GM21528 (cell line): ENCODE measurements around the gene TSFM.

Experiments used
- ATAC-seq: cut with Tn5 transposase; IDR thresholded peaks from one replicate; pipeline ENCODE4 v1.9.1; 2021; ENCODE audit warnings: mild to moderate bottlenecking, moderate library complexity; ENCODE audit not compliant: unreplicated experiment, low FRiP score

The TSFM gene

DNA sequence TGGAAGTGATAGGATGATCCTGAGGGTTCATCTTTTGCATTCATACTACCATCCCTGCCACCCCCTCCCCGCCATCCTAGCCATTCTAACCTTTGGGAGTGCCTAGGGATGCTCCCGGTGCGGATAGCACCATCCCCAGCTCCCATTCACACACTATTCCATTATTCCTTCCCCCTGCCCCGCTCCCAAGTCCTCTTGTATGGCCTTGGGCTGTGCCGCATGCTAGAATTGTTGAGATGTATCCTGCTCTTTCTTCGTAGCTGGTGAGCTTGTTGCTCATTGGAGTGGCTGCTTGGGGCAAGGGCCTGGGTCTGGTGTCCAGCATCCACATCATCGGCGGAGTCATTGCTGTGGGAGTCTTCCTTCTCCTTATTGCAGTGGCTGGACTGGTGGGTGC lies 37.1 kb upstream of the TSFM start:
- ATAC-seq = no peak

DNA sequence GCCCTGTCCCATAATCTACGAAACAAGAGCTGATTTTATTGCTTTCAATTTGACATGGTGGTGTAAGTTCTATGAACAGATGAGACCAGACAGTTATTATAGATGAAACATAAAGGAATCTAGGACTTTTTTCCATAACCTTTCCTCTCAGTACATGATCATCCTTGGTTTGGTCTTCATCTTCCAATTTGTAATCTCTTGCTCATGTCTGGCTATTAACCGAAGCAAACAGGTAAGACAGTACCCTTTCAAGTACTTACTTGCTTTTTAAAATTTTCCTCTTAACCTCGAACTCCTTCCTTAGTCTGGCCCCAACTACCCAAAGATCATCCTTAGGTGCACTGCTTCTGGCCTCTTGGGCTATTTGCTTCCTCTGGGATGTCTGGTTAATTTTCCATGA lies 36.6 kb upstream of the TSFM start:
- ATAC-seq = no peak

DNA sequence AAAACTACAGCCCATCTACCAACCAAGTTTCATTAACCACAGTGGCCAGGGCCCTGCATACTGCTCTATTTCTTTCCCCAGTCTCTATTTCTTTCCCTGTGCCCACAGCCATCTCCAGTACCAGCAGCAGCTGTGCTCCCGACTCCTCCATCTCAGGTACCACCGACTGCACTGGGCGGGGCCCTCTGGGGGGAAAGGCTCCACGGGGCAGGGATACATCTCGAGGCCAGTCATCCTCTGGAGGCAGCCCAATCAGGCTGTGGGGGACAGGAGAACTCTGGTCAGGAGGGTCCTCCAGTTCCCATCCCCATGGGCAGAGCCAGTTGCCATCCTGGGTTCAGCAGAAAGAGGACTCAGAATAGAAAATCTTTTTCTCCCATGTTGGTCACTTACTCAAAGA lies 33.5 kb upstream of the TSFM start:
- no peak for ATAC-seq

DNA sequence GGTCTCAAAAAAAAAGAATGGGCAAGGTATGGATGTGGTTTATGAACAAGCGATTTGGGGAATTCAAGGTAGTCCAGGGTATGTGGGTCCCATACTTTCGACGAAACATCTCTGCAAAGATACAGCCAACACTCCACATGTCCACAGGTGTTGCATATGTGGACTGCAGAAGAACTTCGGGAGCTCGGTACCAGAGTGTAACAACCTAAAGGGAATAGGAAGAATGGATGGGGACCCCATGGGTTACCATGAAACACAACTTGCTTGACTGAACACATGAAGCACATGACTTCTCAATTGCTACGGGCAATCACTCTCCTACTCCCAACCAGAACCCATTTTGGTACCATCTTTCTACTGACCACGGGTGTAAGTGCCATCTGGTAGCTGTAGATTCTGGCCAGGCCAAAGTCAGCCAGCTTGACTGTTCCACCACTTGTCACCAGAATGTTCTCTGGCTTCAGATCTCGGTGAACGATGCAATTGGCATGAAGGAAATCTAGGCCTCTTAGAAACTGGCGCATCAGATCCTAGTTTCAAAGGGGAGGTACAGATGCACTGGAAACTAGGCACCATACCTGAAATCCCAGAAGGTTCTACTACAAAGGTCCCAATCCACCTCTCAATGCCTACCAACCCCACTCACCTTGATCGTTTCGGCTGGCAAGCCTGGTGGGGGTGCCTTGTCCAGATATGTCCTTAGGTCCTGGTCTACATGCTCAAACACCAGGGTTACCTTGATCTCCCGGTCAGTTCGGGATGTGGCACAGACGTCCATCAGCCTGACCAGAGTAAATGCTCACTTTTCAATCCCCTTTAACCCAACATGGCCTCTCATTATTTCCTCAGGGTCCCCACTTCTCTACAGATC lies 31.8 kb upstream of the TSFM start:
- ATAC-seq = no peak

DNA sequence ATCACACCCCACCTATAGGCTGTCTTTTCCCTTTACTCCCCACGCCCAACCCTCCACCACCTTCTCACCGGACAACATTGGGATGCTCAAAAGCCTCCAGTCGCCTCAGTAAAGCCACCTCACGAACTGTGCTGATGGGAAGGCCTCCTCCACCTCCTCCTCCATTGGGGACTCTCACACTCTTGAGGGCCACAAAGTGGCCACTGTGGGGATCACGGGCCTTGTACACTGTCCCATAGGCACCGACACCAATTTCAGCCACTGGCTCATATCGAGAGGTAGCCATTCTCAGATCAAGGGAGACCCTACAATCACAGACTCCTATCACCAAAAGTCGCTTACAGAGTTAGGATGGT lies 31.2 kb upstream of the TSFM start:
- no peak for ATAC-seq

DNA sequence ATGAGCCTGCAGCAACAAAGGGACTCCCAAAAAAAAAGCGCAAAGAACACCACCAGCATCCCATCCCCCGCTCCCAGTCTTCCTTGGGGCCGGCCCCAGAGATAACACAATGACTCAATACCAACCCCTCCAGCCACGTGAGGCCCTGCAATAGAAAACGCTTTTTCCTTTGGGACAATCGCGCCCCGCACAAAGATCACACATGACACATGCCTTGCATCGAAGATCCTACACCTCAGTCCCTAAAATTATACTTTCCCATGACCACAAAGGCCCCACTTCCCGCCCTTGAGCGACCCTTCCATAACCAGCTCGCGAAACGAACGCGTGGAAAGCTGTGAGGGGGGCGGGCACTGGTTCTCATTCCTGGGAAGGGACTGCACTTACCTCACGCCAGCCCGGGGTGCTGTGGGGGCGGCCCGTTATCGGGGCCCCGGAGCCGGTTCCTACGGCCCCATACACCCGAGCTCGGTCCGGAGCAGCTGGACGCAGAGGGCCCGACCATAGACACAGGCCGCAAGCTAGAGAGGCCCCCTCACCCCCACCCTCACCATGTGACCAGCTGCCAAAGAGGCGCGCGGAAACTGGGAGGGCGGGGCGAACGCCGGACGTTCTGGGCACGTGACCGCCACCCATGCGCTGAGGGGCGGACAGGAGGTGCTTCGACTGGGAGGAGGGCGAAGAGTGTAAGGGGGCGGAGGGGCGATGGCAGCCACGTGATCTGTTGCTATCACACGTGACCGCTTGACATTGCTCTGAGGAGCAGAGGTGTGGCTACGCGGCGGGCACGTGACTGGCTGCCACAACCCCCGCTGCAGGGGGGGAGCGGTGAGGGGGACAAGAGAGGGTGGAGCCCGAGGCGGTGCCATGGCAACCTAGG lies 30.6 kb upstream of the TSFM start, which contains the start of gene CDK4:
TSS of gene CDK4 (minus strand) at position 523 of the 880 bp plus-strand sequence. CDS start 593 bp downstream, outside the sequence.
- peak; percentile 76 for ATAC-seq

DNA sequence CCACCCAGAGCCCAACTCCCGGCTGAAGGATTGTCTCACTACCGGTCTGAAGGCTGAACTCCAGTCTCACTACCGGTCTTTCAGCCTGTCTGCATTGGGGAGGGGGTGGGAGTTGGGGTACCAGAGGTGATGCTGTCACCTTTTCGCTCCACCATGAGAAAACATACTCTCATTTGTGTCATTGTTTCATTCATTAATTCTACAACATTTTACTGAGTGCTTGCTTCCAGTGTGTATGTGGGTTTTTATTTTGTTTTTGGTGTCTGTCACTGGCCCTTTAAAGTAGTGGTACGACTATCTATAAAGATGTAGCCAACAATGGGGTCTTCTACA lies 30.0 kb upstream of the TSFM start:
- no peak for ATAC-seq

DNA sequence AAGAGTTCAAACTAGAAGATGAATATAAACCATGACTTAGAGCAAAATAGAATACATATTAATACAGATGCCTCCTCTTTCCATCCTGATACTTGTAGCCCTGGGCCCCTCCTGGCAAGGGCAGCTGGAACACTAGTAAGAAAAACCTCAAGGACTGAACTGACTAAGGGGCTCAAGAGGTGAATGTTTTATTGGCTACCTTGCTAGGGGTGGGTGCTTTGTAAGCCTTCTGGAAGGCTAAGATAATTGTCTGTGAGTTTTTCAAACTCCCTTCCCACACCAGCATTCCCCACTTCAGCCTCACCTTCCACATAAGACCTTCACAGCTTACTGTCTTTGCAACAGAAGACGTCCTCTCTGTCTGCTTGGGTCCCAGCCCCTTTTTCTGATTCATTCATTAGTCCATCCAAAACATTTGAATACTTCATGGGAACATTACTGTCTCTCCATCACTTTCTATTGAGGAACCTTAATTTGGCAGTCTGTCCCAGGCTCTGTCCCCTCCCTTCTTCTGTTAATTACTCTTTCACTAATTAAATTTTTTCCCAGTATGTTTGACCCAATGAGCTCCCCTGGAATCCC lies 28.7 kb upstream of the TSFM start:
- no peak for ATAC-seq

DNA sequence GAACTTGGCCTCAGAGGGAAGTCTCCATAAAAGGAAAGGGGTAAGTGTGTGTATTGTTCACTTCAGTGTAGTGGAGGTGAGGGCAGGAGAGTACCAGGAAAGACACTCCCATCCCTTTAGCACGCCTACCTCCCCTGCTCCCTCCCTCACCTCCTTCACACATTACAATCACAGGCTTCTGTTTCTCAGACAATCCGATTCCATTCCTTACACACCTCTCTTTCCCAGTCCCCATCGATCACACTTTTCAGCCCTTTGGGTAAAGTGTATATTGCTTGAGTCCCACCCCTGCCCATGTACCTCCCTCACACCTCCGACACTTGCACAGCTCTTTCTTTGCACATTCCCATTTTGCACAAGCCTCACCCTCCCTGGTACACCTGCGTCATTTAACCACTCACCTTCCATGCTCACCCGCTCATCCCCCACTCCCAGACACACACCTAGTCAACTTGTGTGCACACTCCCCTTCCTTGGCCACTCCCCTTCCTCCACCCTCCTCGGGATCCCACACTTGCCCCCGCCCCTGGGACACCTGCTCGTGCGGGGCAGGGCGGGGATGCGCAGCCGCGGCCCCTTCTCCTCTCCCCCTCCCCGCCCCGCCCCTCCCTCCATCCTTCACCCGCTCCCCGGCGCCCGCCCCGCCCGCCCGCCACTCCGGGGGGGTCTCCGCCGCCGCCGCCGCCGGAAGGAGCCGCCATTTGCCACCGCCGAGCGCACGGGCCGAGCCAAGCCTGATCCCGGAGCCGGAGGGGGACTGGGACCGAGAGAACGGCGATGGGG lies 28.0 kb upstream of the TSFM start, which contains the start of gene MARCHF9:
TSS of gene MARCHF9 (plus strand) at position 693 of the 783 bp plus-strand sequence. CDS start 426 bp downstream, outside the sequence.
- ATAC-seq = peak; percentile 36

DNA sequence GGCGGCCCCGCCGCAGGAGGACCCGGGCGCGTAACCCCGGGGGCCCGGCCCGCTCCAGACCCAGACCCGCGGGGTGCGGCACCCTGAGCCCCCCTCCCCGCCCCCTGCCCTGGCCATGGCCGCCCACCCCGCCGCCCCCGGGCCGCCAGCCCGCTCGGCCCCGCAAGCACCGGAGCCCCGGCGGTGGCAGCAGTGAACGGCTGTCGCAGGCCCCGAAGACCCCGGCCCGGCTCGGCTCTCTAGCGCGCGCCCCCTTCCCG lies 27.5 kb upstream of the TSFM start:
- ATAC-seq = no peak

DNA sequence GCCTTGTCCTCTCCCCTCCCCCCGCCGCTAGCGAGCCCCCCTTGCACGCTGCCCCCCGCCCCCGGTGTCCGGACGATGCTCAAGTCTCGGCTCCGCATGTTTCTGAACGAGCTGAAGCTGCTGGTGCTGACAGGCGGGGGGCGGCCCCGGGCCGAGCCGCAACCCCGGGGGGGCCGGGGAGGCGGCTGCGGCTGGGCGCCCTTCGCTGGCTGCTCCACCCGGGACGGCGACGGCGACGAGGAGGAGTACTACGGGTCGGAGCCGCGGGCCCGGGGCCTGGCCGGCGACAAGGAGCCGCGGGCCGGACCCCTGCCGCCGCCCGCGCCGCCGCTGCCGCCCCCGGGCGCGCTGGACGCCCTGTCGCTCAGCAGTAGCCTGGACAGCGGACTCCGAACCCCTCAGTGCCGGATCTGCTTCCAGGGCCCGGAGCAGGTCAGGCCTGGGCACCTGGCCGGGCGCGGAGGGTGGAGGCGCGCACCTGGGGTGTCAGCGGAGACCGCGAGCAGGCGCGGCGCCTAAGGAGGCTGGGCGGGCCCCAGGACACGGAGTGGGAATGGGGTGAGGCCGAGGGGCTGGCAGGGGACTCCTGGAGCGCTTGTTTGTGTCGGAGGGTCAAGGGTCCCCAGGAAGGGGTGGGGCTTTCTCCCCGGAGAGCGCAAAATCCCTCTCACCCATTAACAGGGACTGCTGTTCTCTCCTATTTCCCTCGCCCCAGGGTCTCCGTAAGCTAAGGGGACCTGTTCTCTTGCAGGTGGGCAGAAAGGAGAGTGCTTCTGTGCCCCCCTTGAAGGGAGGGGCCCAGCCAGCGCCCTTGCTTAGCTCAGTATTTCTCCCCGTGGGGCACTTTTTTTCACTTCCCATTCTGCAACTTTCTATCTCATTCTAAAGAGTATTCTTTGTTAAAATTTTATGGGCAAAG lies 26.9 kb upstream of the TSFM start:
- no peak for ATAC-seq

DNA sequence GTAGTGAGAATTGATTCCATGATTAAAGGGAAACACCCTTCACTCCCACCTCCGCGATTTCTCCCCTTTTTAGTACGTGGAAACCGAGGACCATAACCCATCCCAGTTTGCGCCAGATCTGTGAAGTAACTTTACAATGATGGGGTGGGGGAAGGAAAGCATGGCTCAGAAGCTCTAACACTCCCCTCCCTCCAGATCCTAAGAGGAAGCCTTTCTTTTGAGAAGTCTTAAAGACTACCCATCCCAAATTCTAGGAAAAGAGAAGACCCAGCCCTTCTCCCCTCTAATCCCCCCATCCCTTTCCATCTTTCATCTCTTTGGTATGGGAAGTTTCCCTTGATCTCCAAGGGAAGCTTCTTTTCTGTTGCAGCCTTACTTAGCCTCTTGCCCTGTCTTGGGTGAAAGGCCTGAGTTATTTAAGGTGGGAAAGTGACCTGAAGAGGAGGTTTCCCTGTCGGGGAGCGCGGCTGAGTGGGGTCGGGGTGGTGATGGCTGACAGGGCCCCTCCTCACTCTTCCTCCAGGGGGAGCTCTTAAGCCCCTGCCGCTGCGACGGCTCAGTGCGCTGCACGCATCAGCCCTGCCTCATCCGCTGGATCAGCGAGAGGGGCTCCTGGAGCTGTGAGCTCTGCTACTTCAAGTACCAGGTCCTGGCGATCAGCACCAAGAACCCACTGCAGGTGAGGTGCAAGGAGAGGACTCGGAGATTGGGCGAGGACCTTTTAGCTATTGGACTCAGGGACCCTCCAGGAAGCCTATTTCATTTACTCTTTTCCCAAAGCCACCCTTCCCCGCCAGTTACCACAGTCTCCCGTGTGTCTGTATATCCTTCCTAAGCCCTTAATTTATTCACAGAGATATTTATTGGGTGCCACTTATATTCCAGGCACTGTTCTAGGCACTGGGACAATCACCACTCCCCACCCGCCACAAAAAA lies 25.9 kb upstream of the TSFM start:
- ATAC-seq = no peak

DNA sequence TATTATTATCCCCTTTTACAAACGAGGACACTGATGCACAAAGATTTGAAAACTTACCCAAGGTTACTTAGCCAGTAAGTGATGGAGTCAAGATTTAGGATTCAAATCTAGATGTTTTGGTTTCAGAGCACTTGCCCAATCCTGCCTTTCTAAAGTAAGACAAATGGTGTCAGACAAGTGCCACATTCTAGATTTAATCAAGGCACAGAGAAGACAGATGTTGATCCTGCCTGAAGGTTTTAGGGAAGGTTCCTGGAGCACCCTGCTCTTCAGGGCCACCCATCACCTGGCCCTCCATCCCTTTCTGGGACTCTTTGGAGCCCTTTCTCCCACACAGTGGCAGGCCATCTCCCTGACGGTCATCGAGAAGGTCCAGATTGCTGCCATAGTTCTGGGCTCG lies 24.8 kb upstream of the TSFM start:
- ATAC-seq = no peak

DNA sequence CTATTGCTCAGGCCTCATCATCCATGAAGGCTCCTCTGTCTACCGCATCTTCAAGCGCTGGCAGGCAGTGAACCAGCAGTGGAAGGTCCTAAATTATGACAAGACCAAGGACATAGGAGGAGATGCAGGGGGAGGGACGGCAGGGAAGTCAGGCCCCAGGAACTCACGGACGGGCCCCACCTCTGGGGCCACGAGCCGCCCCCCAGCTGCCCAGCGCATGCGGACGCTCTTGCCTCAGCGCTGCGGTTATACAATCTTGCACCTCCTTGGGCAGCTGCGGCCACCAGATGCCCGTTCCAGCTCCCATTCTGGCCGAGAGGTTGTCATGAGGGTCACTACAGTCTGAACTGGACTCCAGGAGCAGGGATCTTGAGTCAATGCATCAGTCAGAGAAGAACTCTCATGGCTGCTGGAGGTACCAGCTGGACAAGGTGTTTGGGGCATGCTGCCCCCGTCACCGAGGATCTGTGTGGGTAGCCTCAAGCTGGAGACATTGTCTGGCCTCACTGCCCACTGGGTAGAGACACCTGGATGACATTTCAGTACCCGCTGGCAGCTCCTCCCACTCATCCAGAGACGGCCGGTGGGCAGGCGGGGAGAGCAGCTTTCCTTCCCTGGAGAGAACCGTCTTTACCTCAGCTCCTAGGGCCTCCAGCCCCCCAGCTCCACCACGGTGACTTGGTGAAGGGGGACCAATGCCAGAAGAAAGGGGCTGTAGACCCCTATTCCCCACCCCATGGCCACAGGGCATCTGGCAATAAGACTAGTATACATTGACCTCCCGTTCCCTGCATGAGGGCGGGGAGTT lies 23.8 kb upstream of the TSFM start:
- ATAC-seq = no peak

DNA sequence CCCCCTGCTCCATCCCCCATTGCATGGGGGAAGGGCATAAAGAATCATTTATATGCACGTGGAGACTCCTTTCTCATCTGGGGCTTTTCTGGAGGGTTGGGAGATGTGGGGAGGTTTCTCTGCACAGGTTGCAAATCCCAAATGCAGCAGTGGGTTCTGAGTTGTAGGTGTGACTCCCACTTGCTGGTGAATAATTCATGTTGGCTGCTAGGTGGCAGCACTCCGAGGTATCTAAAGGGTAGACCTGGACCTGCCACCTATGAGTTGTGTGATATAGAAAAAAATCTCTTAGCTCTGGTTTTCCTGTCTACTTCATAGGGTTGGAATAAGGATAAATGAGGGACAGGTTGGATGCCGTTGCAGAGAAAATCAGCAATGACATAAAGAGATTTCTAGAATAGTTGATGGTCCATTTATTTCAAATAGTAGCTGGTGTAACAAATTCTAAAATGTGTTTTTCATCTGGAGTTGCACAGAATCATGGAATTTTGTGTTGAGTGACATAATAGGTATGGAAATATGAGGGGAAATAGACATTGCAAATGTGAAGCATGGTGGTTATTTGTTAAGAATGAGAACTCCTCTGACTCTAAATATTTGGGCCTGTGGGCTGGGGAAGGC lies 23.1 kb upstream of the TSFM start:
- no peak for ATAC-seq

DNA sequence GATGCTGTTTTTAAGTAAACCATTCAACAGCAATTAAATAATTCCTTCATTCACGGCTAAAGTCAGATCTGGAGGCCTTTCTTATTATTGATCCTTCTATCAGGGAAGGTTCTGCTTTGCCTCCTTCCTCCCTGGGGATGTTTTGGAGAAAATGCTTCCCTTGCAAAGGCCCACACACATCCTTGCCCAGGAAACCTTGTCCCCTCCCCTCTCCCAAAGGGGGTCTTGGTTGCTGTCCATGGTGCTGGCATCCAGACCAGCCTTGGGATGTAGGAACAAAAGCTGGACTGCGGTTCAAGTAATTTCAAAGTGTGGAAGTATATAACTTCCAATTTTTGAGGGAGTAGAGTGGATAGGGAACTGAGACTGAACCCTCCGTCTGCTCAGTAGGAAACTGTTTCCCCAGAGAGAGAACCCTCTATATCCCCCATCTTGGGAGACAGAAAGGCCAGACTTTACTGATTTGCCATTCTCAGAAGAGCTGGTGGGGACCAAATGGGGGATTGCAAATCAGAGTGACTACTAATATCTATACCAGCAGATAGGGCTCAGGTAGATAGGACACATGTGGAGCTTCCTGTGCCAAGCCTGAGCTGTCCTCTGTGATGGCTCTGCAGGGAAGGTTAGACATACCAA lies 22.1 kb upstream of the TSFM start:
- no peak for ATAC-seq
